ENCODE measurements around the gene TRIM62.

DNA sequence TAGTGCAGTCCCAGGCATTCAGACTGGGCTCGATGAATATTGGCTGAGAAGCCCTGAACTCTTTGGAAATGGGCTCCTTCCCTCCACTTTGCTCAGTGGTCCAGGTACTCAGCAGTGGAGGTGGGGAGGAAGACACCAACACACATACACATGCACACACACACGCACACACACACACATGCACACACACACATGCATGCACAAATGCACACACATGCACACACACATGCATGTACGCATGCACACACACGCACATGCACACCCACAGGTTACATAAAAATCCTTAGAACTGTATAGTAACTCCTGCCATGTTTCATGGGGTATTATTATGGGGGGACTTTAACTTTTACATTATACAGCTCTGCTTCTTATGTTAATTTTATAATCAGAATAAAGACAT lies 5.0 kb downstream of the TRIM62 start:
- TF ChIP-seq POLR2AphosphoS5 (IDR thresholded peaks at IDR 0.05; ENCODE audit: low read depth): no peak
- TF ChIP-seq, protein P1, sequence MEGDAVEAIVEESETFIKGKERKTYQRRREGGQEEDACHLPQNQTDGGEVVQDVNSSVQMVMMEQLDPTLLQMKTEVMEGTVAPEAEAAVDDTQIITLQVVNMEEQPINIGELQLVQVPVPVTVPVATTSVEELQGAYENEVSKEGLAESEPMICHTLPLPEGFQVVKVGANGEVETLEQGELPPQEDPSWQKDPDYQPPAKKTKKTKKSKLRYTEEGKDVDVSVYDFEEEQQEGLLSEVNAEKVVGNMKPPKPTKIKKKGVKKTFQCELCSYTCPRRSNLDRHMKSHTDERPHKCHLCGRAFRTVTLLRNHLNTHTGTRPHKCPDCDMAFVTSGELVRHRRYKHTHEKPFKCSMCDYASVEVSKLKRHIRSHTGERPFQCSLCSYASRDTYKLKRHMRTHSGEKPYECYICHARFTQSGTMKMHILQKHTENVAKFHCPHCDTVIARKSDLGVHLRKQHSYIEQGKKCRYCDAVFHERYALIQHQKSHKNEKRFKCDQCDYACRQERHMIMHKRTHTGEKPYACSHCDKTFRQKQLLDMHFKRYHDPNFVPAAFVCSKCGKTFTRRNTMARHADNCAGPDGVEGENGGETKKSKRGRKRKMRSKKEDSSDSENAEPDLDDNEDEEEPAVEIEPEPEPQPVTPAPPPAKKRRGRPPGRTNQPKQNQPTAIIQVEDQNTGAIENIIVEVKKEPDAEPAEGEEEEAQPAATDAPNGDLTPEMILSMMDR (conservative IDR thresholded peaks at IDR 0.05; ENCODE audit: low read depth in 2 of 2): no peak
- no peak for TF ChIP-seq EZH2phosphoT487 (IDR thresholded peaks at IDR 0.05; ENCODE audit: unreplicated experiment)
- no peak for TF ChIP-seq ZNF114 (CRISPR knock-in tag; IDR thresholded peaks at IDR 0.05)
- no peak for TF ChIP-seq EZH2 (IDR thresholded peaks at IDR 0.05; ENCODE audit: low read depth, unreplicated experiment)
- TF ChIP-seq ZNF331 (CRISPR knock-in tag; IDR thresholded peaks at IDR 0.05; ENCODE audit: low read depth): no peak

All from GM23338 (cell line).